Neural cell (in vitro differentiated cells): ENCODE data around the gene HPDL. TPM values are rescaled to one million over a fixed set of nuclear protein-coding genes. Genes with fewer than 3 reads are reported as not detected.
"Not testable (repeated sequence)": the region's sequence is repeated elsewhere in the genome, so short reads cannot be mapped to it uniquely, and the experiment has no call there.

Source experiments
- H2AFZ ChIP-seq: fragments of 200-600, 300-800 bp; sonication (generic), shearing (Covaris generic); 2 replicates; pipeline ENCODE4 v1.6.0; 2014; ENCODE audit warnings: low read depth, mild to moderate bottlenecking, antibody characterized with exemption, low read length, moderate library complexity
- H3F3A ChIP-seq: fragments of 200-600 bp; shearing (Covaris generic); 2 replicates; pipeline ENCODE4 v1.6.1; 2016; ENCODE audit warnings: mild to moderate bottlenecking, moderate library complexity, mixed read lengths, antibody characterized with exemption, low read length; ENCODE audit not compliant: insufficient read depth, poor library complexity, severe bottlenecking
- H3K27ac ChIP-seq: fragments of 200-600, 300-800 bp; sonication (generic), shearing (Covaris generic); 2 replicates; pipeline ENCODE4 v1.5.1; 2014; ENCODE audit warnings: mild to moderate bottlenecking, low read length, moderate library complexity
- H3K27me3 ChIP-seq: fragments of 300-800, 200-600 bp; sonication (generic), shearing (Covaris generic); 2 replicates; pipeline ENCODE4 v1.6.0; 2014; ENCODE audit warnings: mild to moderate bottlenecking, low read depth, low read length, moderate library complexity; ENCODE audit not compliant: insufficient read depth
- H3K36me3 ChIP-seq: fragments of 300-800, 200-600 bp; sonication (generic), shearing (Covaris generic); 2 replicates; pipeline ENCODE4 v1.5.1; 2014; ENCODE audit warnings: mild to moderate bottlenecking, antibody characterized with exemption, low read length, moderate library complexity; ENCODE audit not compliant: insufficient read depth
- H3K4me2 ChIP-seq: fragments of 300-800, 200-600 bp; sonication (generic), shearing (Covaris generic); 2 replicates; pipeline ENCODE4 v1.6.0; 2014; ENCODE audit warnings: mild to moderate bottlenecking, low read length
- H3K4me3 ChIP-seq: fragments of 300-800, 200-600 bp; sonication (generic), shearing (Covaris generic); 2 replicates; pipeline ENCODE4 v1.5.1; 2014; ENCODE audit warnings: mild to moderate bottlenecking, low read length, moderate library complexity
- H3K79me2 ChIP-seq: fragments of 200-600 bp; shearing (Covaris generic); replicated peaks from 2 replicates; pipeline ENCODE4 v1.6.0; 2014; ENCODE audit warnings: mild to moderate bottlenecking, low read length, moderate library complexity; ENCODE audit not compliant: insufficient read depth
- H3K9ac ChIP-seq: fragments of 300-800, 200-600 bp; sonication (generic), shearing (Covaris generic); 2 replicates; pipeline ENCODE4 v1.6.1; 2016; ENCODE audit warnings: mild to moderate bottlenecking, low read length, mixed read lengths
- H3K9me2 ChIP-seq: fragments of 200-600 bp; shearing (Covaris generic); 2 replicates; pipeline ENCODE4 v1.6.1; 2016; ENCODE audit warnings: mild to moderate bottlenecking, low read length, mixed read lengths; ENCODE audit not compliant: insufficient read depth
- H3K9me3 ChIP-seq: fragments of 200-600, 300-800 bp; sonication (generic), shearing (Covaris generic); 2 replicates; pipeline ENCODE4 v1.6.1; 2016; ENCODE audit warnings: mild to moderate bottlenecking, mixed run types, low read length, moderate library complexity, mixed read lengths
- H4K20me1 ChIP-seq: fragments of 200-600 bp; shearing (Covaris generic); 2 replicates; pipeline ENCODE4 v1.6.1; 2016; ENCODE audit warnings: mild to moderate bottlenecking, mixed run types; ENCODE audit not compliant: insufficient read depth
- CTCF ChIP-seq: fragments of 450-650 bp; IDR thresholded peaks from 2 replicates; pipeline ENCODE4 v1.5.1; 2014; ENCODE audit warnings: antibody characterized with exemption, mild to moderate bottlenecking, moderate library complexity; ENCODE audit not compliant: poor library complexity, severe bottlenecking
- EP300 ChIP-seq: fragments of 450-650 bp; conservative IDR thresholded peaks from 2 replicates; pipeline ENCODE4 v1.6.1; 2014; ENCODE audit warnings: antibody characterized with exemption, mild to moderate bottlenecking, moderate library complexity; ENCODE audit not compliant: poor library complexity, severe bottlenecking
- EZH2 ChIP-seq: fragments of 200-600, 300-800 bp; shearing (Covaris generic), sonication (generic); IDR thresholded peaks from 2 replicates; pipeline ENCODE4 v1.6.1; 2014; ENCODE audit warnings: antibody characterized with exemption, low read length, borderline replicate concordance, mild to moderate bottlenecking; ENCODE audit not compliant: insufficient read depth, poor library complexity, severe bottlenecking
- MXI1 ChIP-seq: fragments of 450-650 bp; conservative IDR thresholded peaks from 2 replicates; pipeline ENCODE4 v1.6.1; 2014; ENCODE audit warnings: antibody characterized with exemption, mild to moderate bottlenecking; ENCODE audit not compliant: poor library complexity, severe bottlenecking
- POLR2AphosphoS5 ChIP-seq: IDR thresholded peaks from 2 replicates; pipeline ENCODE4 v1.6.1; 2012
- RAD21 ChIP-seq: fragments of 450-650 bp; conservative IDR thresholded peaks from 2 replicates; pipeline ENCODE4 v1.6.1; 2014; ENCODE audit warnings: antibody characterized with exemption, mild to moderate bottlenecking, moderate library complexity
- REST ChIP-seq: IDR thresholded peaks from 2 replicates; pipeline ENCODE4 v1.6.1; 2012; ENCODE audit warnings: borderline replicate concordance
- SMC3 ChIP-seq: fragments of 450-650 bp; conservative IDR thresholded peaks from 2 replicates; pipeline ENCODE4 v1.6.1; 2014; ENCODE audit warnings: antibody characterized with exemption, mild to moderate bottlenecking, moderate library complexity; ENCODE audit not compliant: poor library complexity
- TAF1 ChIP-seq: IDR thresholded peaks from 2 replicates; pipeline ENCODE4 v1.6.1; 2012; ENCODE audit warnings: low read depth
- polyA plus RNA-seq: library from polyadenylated mRNA; depleted of rRNA; stranded (reverse); fragments of >200 nt; gene quantifications from 2 replicates; pipeline ENCODE4 v1.2.3, GENCODE V29; 2014

Gene HPDL
- polyA plus RNA-seq, 1 donor from 2014 or later: not detected

GRCh38 chr1:45291002-45291401 is 35.7 kb upstream of the HPDL start:
- not testable (repeated sequence) for H3K9ac ChIP-seq

GRCh38 chr1:45291716-45292115 is 35.0 kb upstream of the HPDL start:
- H3K27ac ChIP-seq: no peak overlapping the region
- no peaks in the 10 kb centered on the region for H3K9me3 ChIP-seq
- no peaks in the 10 kb centered on the region for H4K20me1 ChIP-seq
- H2AFZ ChIP-seq: no peak overlapping the region
- H3K36me3 ChIP-seq: no peaks in the 10 kb centered on the region
- H3K27me3 ChIP-seq: no peaks in the 10 kb centered on the region
- H3F3A ChIP-seq: no peaks in the 10 kb centered on the region
- H3K4me3 ChIP-seq: no peak overlapping the region
- no peak for TF ChIP-seq EP300
- TF ChIP-seq RAD21: no peak
- TF ChIP-seq SMC3: no peak
- TF ChIP-seq CTCF: no peak
- no peak for TF ChIP-seq EZH2
- no peak for TF ChIP-seq POLR2AphosphoS5
- no peak for TF ChIP-seq TAF1
- no peak overlapping the region for H3K9ac ChIP-seq
- H3K9me2 ChIP-seq: no peaks in the 10 kb centered on the region
- H3K4me2 ChIP-seq: no peak overlapping the region
- no peaks in the 10 kb centered on the region for H3K79me2 ChIP-seq

More at GRCh38 chr1:45291002-45291401, 35.7 kb upstream of the HPDL start:
- not testable (repeated sequence) for H3K9me3 ChIP-seq, H3K79me2 ChIP-seq, H3K36me3 ChIP-seq, H3K27ac ChIP-seq, H3K9me2 ChIP-seq, H3K4me2 ChIP-seq, H3K4me3 ChIP-seq, H3K27me3 ChIP-seq, H3F3A ChIP-seq, H2AFZ ChIP-seq, H4K20me1 ChIP-seq

GRCh38 chr1:45297666-45298356 is 28.9 kb upstream of the HPDL start:
- no peaks in the 10 kb centered on the region for H4K20me1 ChIP-seq

More at GRCh38 chr1:45297666-45298356, 28.9 kb upstream of the HPDL start:
- H3F3A ChIP-seq: no peaks in the 10 kb centered on the region
- TF ChIP-seq EZH2 (no peak), EP300 (no peak), POLR2AphosphoS5 (no peak), TAF1 (no peak), CTCF (no peak), RAD21 (no peak), REST (no peak), SMC3 (no peak), MXI1 (no peak)
- no peaks in the 10 kb centered on the region for H3K79me2 ChIP-seq
- no peak overlapping the region for H3K4me2 ChIP-seq
- H3K27ac ChIP-seq: no peak overlapping the region
- H3K4me3 ChIP-seq: no peak overlapping the region
- H3K9me3 ChIP-seq: no peaks in the 10 kb centered on the region
- H3K27me3 ChIP-seq: no peaks in the 10 kb centered on the region
- H2AFZ ChIP-seq: no peak overlapping the region
- H3K9me2 ChIP-seq: no peaks in the 10 kb centered on the region
- no peaks in the 10 kb centered on the region for H3K36me3 ChIP-seq
- no peak overlapping the region for H3K9ac ChIP-seq
